Lower lobe of right lung (tissue), 2 donors: ENCODE measurements around the gene UPF2. TPM values are rescaled to one million over a fixed set of nuclear protein-coding genes. Genes with fewer than 3 reads are reported as not detected.

Source experiments
- ATAC-seq, 2 donors: fragments of 200-7000 bp; cut with Tn5 transposase; one replicate each; pipeline ENCODE4 v1.9.1; 2020 to 2022; ENCODE audit warnings: mild to moderate bottlenecking in 2 of 2, moderate library complexity in 2 of 2
- DNase-seq: peaks from one replicate; pipeline ENCODE4 v3.0.0-alpha.2; 2020
- H3K27ac ChIP-seq: fragments of 200-600 bp; one replicate; pipeline ENCODE4 v1.8.0; 2022
- H3K27me3 ChIP-seq: fragments of 200-600 bp; one replicate; pipeline ENCODE4 v1.8.0; 2022; ENCODE audit warnings: low read depth
- H3K36me3 ChIP-seq: fragments of 200-600 bp; one replicate; pipeline ENCODE4 v1.8.0; 2022; ENCODE audit warnings: mild to moderate bottlenecking
- H3K4me1 ChIP-seq: fragments of 200-600 bp; one replicate; pipeline ENCODE4 v1.8.0; 2022
- H3K4me3 ChIP-seq: fragments of 200-600 bp; one replicate; pipeline ENCODE4 v1.8.0; 2022; ENCODE audit warnings: mild to moderate bottlenecking
- H3K9me3 ChIP-seq: fragments of 200-600 bp; one replicate; pipeline ENCODE4 v1.8.0; 2022
- CTCF ChIP-seq: fragments of 200-600 bp; IDR thresholded peaks from one replicate; pipeline ENCODE4 v1.8.0; 2022; ENCODE audit warnings: antibody characterized with exemption, mild to moderate bottlenecking
- intact Hi-C: fragments of 100-400 bp; cut with DNase I; formaldehyde crosslinking; loops from one replicate; pipeline ENCODE4 v1.11.0; 2022
- long read RNA-seq: library from polyadenylated mRNA; unstranded; transcript quantifications from one replicate; pipeline ENCODE4 v2.0.0, GENCODE V29; 2021
- total RNA-seq: library from RNA; stranded (reverse); fragmentation: NEBNext Ultra II Directional; extraction: Animal tissue kit (Norgen Biotek cat#: 25700); gene quantifications from one replicate; pipeline ENCODE4 v1.2.1, GENCODE V29; 2021
- donor health status: DM: no; HTN: yes; CAD: no; lungs with severe emphysema.

UPF2 gene
- 21.0 TPM for total RNA-seq
- long read RNA-seq, full-length matches to known transcripts, result 6 of 39 reads
- long read RNA-seq, partial matches to known transcripts, result 29 of 39 reads
- long read RNA-seq, other reads (novel, unspliced or antisense), result 4 of 39 reads

- no peak for TF ChIP-seq CTCF
- ATAC-seq (peak; percentile 97 to 98), DNase-seq (peak; percentile 97)
- Histone ChIP-seq H3K4me3 (peak within 1 kb of the TSS; percentile 98), H3K4me1 (peaks cover 19% of the 10 kb centered on the region), H3K27ac (peak within 1 kb of the TSS; percentile 95), H3K27me3 (no peaks in the 10 kb centered on the region), H3K36me3 (no peaks in the 10 kb centered on the region), H3K9me3 (no peaks in the 10 kb centered on the region)
- intact Hi-C loops, result no loop called here
Observed at GRCh38 chr10:12042797-12043651, at the start of gene UPF2. TSS of gene UPF2 (minus strand) at chr10:12042809. CDS start at chr10:12035423, 7,386 bp downstream.

GRCh38 chr10:12091421-12091820 is 48.8 kb upstream of the UPF2 start:
- Histone ChIP-seq H3K4me3 (no peak overlapping the region), H3K36me3 (peaks cover 74% of the 10 kb centered on the region), H3K9me3 (no peaks in the 10 kb centered on the region), H3K27ac (no peak overlapping the region), H3K27me3 (no peaks in the 10 kb centered on the region), H3K4me1 (no peaks in the 10 kb centered on the region)
- TF ChIP-seq CTCF, result no peak
- ATAC-seq (no peak), DNase-seq (no peak)
- intact Hi-C loops, result no loop called here

- ATAC-seq (no peak), DNase-seq (no peak)
- intact Hi-C loops, result no loop called here
- no peaks in the 10 kb centered on the region for H3K4me1 ChIP-seq
- H3K27me3 ChIP-seq, result no peaks in the 10 kb centered on the region
- H3K27ac ChIP-seq, result no peak overlapping the region
- peaks cover 82% of the 10 kb centered on the region for H3K36me3 ChIP-seq
- H3K4me3 ChIP-seq, result no peak overlapping the region
- no peaks in the 10 kb centered on the region for H3K9me3 ChIP-seq
- TF ChIP-seq CTCF, result no peak
Observed at GRCh38 chr10:12088919-12089318, 46.3 kb upstream of the UPF2 start.

- ATAC-seq (no peak), DNase-seq (no peak)
- H3K4me3 ChIP-seq, result no peak overlapping the region
- H3K4me1 ChIP-seq, result no peaks in the 10 kb centered on the region
- TF ChIP-seq CTCF, result no peak
- peaks cover 53% of the 10 kb centered on the region for H3K36me3 ChIP-seq
- no peaks in the 10 kb centered on the region for H3K27me3 ChIP-seq
- intact Hi-C loops, result no loop called here
- H3K9me3 ChIP-seq, result no peaks in the 10 kb centered on the region
- H3K27ac ChIP-seq, result no peak overlapping the region
Observed at GRCh38 chr10:12081879-12082557, 39.4 kb upstream of the UPF2 start.

- Histone ChIP-seq H3K4me3 (no peak overlapping the region), H3K27ac (no peak overlapping the region), H3K4me1 (no peaks in the 10 kb centered on the region), H3K27me3 (no peaks in the 10 kb centered on the region), H3K36me3 (peaks cover 48% of the 10 kb centered on the region), H3K9me3 (no peaks in the 10 kb centered on the region)
- no peak for DNase-seq
- intact Hi-C loops, result no loop called here
- TF ChIP-seq CTCF, result no peak
- ATAC-seq, result no peak
Observed at GRCh38 chr10:12081470-12081869, 38.9 kb upstream of the UPF2 start.
